HepG2 (cell line): ENCODE measurements around the gene SLU7. TPM values are rescaled to one million over a fixed set of nuclear protein-coding genes. Genes with fewer than 3 reads are reported as not detected.

Source experiments
- BHLHE40 ChIP-seq: IDR thresholded peaks from 2 replicates; pipeline ENCODE4 v1.6.1; 2011; ENCODE audit warnings: low read length, improper control_type of control experiment
- BRD4 ChIP-seq: sonication (generic); formaldehyde crosslinking; IDR thresholded peaks from 2 replicates; pipeline ENCODE4 v1.4.0; 2020; ENCODE audit warnings: missing genetic modification reagents
- GATAD2A ChIP-seq: IDR thresholded peaks from 2 replicates; pipeline ENCODE4 v1.6.1; 2016
- KDM4B ChIP-seq: sonication (generic); formaldehyde crosslinking; IDR thresholded peaks from 2 replicates; pipeline ENCODE4 v1.4.0; 2020; ENCODE audit warnings: missing genetic modification reagents
- KDM6A ChIP-seq: IDR thresholded peaks from 2 replicates; pipeline ENCODE4 v1.6.1; 2016; ENCODE audit warnings: low read depth
- NCOA2 ChIP-seq: sonication (generic); formaldehyde crosslinking; IDR thresholded peaks from 2 replicates; pipeline ENCODE4 v1.8.0; 2022; ENCODE audit warnings: inconsistent platforms
- ONECUT2 ChIP-seq: sonication (generic); formaldehyde crosslinking; IDR thresholded peaks from 2 replicates; pipeline ENCODE4 v1.4.0; 2020; ENCODE audit warnings: missing genetic modification reagents
- PHF5A ChIP-seq: IDR thresholded peaks from one replicate; pipeline ENCODE4 v1.6.1; 2018; ENCODE audit warnings: low read depth, missing genetic modification reagents; ENCODE audit not compliant: unreplicated experiment
- POLR2AphosphoS5 ChIP-seq: IDR thresholded peaks from 2 replicates; pipeline ENCODE4 v1.6.1; 2012; ENCODE audit warnings: low read depth, low read length
- RAD51 ChIP-seq: fragments of 450-650 bp; IDR thresholded peaks from 2 replicates; pipeline ENCODE4 v1.6.1; 2016; ENCODE audit warnings: borderline replicate concordance
- REPIN1 ChIP-seq: sonication (generic); formaldehyde crosslinking; IDR thresholded peaks from 2 replicates; pipeline ENCODE4 v1.8.0; 2022; ENCODE audit warnings: missing genetic modification reagents, low read depth, mild to moderate bottlenecking, borderline replicate concordance
- SIX1 ChIP-seq: sonication (generic); formaldehyde crosslinking; IDR thresholded peaks from 2 replicates; pipeline ENCODE4 v1.4.0; 2020; ENCODE audit warnings: missing genetic modification reagents, borderline replicate concordance
- SOX5 ChIP-seq: IDR thresholded peaks from 2 replicates; pipeline ENCODE4 v1.6.1; 2016; ENCODE audit warnings: borderline replicate concordance
- TCF7 ChIP-seq: sonication (generic); IDR thresholded peaks from 2 replicates; pipeline ENCODE4 v1.6.1; 2016; ENCODE audit warnings: antibody characterized with exemption, low read depth
- TP53 ChIP-seq: sonication (generic); formaldehyde crosslinking; conservative IDR thresholded peaks from 2 replicates; pipeline ENCODE4 v1.4.0; 2020; ENCODE audit warnings: missing genetic modification reagents
- ZKSCAN1 ChIP-seq: fragments of 150-350 bp; IDR thresholded peaks from 2 replicates; pipeline ENCODE4 v1.6.1; 2014; ENCODE audit warnings: low read length
- ZNF329 ChIP-seq: sonication (generic); formaldehyde crosslinking; IDR thresholded peaks from 2 replicates; pipeline ENCODE4 v1.9.0; 2021; ENCODE audit warnings: low read depth, mild to moderate bottlenecking, missing genetic modification reagents
- ZNF34 ChIP-seq: sonication (generic); formaldehyde crosslinking; IDR thresholded peaks from 2 replicates; pipeline ENCODE4 v1.4.0; 2020; ENCODE audit warnings: mild to moderate bottlenecking, missing genetic modification reagents, borderline replicate concordance
- ZNF350 ChIP-seq: sonication (generic); formaldehyde crosslinking; IDR thresholded peaks from 2 replicates; pipeline ENCODE4 v1.4.0; 2020; ENCODE audit warnings: mild to moderate bottlenecking, low read depth, missing genetic modification reagents, borderline replicate concordance
- ZNF431 ChIP-seq: sonication (generic); formaldehyde crosslinking; IDR thresholded peaks from 2 replicates; pipeline ENCODE4 v1.9.0; 2022; ENCODE audit warnings: missing genetic modification reagents, low read depth, mild to moderate bottlenecking, borderline replicate concordance
- ZNF557 ChIP-seq: sonication (generic); formaldehyde crosslinking; IDR thresholded peaks from 2 replicates; pipeline ENCODE4 v1.4.0; 2020; ENCODE audit warnings: missing genetic modification reagents
- ZNF558 ChIP-seq: sonication (generic); formaldehyde crosslinking; IDR thresholded peaks from 2 replicates; pipeline ENCODE4 v1.9.0; 2022; ENCODE audit warnings: mild to moderate bottlenecking, missing genetic modification reagents, borderline replicate concordance
- ZNF616 ChIP-seq: sonication (generic); formaldehyde crosslinking; IDR thresholded peaks from 2 replicates; pipeline ENCODE4 v1.5.0; 2020; ENCODE audit warnings: low read depth, mild to moderate bottlenecking, missing genetic modification reagents
- ZNF777 ChIP-seq: sonication (generic); formaldehyde crosslinking; IDR thresholded peaks from 2 replicates; pipeline ENCODE4 v1.4.0; 2020; ENCODE audit warnings: missing genetic modification reagents
- ZNF780A ChIP-seq: sonication (generic); formaldehyde crosslinking; IDR thresholded peaks from 2 replicates; pipeline ENCODE4 v1.8.0; 2022; ENCODE audit warnings: mild to moderate bottlenecking, missing genetic modification reagents, moderate library complexity
- ZSCAN31 ChIP-seq: sonication (generic); formaldehyde crosslinking; IDR thresholded peaks from 2 replicates; pipeline ENCODE4 v1.5.0; 2020; ENCODE audit warnings: low read depth, mild to moderate bottlenecking, missing genetic modification reagents
- polyA plus RNA-seq, 8 experiments: library from polyadenylated mRNA; depleted of rRNA in 3 of 8; stranded (reverse) in 7 of 8; unstranded in 1 of 8; fragments of >200 nt; fragmentation: Illumina TruSeq in 4 of 8; extraction: Trizol in 4 of 8; gene quantifications; 2 replicates each; pipeline versions ENCODE4 v1.2.1 to v1.2.3, GENCODE V29; 2011 to 2016; ENCODE audit warnings: low read depth in 4 of 8, missing spikeins in 1 of 8, mixed read lengths in 1 of 8; ENCODE audit not compliant: insufficient read depth in 1 of 8
- total RNA-seq, 5 experiments: library from RNA; depleted of rRNA; stranded (reverse); fragments of >200 nt; fragmentation: Illumina TruSeq; extraction: Trizol; gene quantifications; 2 replicates each; pipeline ENCODE4 v1.2.3, GENCODE V29; 2016; ENCODE audit warnings: low read depth in 1 of 5
- TF ChIP-seq, protein P1 (sequence below): sonication (generic); formaldehyde crosslinking; IDR thresholded peaks from 2 replicates; pipeline ENCODE4 v1.8.1; 2023; ENCODE audit warnings: mild to moderate bottlenecking, moderate library complexity, missing genetic modification reagents
- TF ChIP-seq, protein P2 (sequence below): IDR thresholded peaks from 2 replicates; pipeline ENCODE4 v1.6.1; 2016; ENCODE audit warnings: missing biosample characterization, missing genetic modification reagents, low read depth
- TF ChIP-seq, protein P3 (sequence below): sonication (generic); formaldehyde crosslinking; IDR thresholded peaks from 2 replicates; pipeline ENCODE4 v1.9.0; 2021; ENCODE audit warnings: missing genetic modification reagents, borderline replicate concordance

Gene SLU7
- total and polyA plus RNA-seq, 2 of the 13 experiments (the other 11 are each of a cell fraction or from before 2014, with no cell fraction given) = 24.0 to 39.2 TPM

DNA sequence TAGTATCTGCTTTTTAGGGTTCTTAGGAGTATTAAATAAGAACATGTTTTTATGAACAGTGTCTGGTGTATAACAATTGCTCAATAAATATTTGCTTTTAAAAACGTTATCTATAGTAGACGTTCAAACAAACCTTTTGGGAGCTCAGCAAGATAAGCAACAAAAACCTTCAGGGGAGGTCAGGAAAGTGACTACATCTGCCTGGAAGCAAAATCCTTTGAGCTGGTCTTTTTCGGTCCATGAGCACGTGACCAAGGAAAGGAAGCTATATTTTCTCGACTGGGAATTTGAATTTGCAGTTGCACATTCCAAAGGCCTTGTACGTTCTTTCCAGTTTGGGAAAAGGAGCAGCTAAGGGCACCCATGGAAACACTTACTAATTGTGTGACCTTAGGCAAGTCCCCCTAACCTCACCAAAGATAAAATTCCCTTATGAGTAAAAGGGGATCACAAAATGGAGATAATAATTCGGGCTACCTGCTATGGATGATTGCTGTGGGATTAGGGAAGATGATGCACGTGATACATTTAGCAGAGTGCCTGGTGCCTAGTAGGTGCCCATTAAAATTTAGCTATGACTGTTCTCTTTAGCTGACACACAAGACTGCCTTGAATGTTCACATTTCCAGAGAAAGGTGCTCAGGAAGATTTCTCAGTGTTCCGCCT, 48.1 kb upstream of the SLU7 start (continued):
- peak; percentile 62 for TF ChIP-seq BHLHE40
- TF ChIP-seq ZNF431 = 0 out of 2 replicates have a peak, but pooled peaks have one; percentile 18
- no peak for TF ChIP-seq POLR2AphosphoS5
- no peak for TF ChIP-seq ZNF350
- peak; percentile 79 for TF ChIP-seq NCOA2
- TF ChIP-seq ZNF616 = no peak
- TF ChIP-seq, protein P1, sequence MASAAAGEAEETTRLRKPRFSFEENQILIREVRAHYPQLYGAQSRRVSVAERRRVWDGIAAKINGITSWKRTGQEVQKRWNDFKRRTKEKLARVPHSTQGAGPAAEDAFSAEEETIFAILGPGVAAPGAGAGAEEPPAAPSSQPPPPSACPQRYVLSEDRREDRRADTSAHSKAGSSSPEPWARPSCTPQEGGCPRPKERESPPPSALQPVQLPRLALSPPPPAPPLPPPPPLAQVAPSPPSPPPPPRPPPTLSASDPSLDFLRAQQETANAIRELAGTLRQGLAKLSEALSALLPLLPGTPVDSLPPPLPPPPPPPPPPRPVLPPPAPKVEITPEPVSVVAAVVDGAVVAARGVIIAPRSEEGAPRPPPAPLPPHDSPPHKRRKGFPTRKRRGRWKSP (CRISPR knock-in tag) = no peak
- TF ChIP-seq ZNF329 = no peak; the same call in 1 of the 2 replicates
- TF ChIP-seq ONECUT2 (CRISPR knock-in tag) = no peak
- no peak; the same call in 1 of the 2 replicates for TF ChIP-seq GATAD2A (CRISPR knock-in tag)
- TF ChIP-seq ZNF558 (CRISPR knock-in tag) = 0 out of 2 replicates have a peak, but pooled peaks have one; percentile 9
- TF ChIP-seq, protein P2, sequence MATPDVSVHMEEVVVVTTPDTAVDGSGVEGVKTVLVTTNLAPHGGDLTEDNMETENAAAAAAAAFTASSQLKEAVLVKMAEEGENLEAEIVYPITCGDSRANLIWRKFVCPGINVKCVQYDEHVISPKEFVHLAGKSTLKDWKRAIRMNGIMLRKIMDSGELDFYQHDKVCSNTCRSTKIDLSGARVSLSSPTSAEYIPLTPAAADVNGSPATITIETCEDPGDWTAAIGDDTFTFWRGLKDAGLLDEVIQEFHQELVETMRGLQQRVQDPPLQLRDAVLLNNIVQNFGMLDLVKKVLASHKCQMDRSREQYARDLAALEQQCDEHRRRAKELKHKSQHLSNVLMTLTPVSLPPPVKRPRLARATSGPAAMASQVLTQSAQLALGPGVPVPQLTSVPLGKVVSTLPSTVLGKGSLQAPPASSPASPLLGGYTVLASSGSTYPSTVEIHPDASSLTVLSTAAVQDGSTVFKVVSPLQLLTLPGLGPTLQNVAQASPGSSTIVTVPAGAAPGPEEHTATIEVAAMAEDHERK (CRISPR knock-in tag) = no peak
- no peak for TF ChIP-seq PHF5A
- peak; percentile 64; the same call in 1 of the 2 replicates for TF ChIP-seq RAD51
- no peak for TF ChIP-seq REPIN1 (CRISPR knock-in tag)
- TF ChIP-seq SIX1 = peak; percentile 54; the same call in 1 of the 2 replicates
- TF ChIP-seq TCF7 = peak; percentile 70
- TF ChIP-seq ZNF780A = 0 out of 2 replicates have a peak, but pooled peaks have one; percentile 12
- TF ChIP-seq ZNF34 (CRISPR knock-in tag) = no peak
- no peak for TF ChIP-seq ZNF557 (CRISPR knock-in tag)
- peak; percentile 81; the same call in 1 of the 2 replicates for TF ChIP-seq SOX5 (CRISPR knock-in tag)
- TF ChIP-seq KDM4B (CRISPR knock-in tag) = no peak
- no peak for TF ChIP-seq ZNF777 (CRISPR knock-in tag)
- peak; percentile 47; the same call in 1 of the 2 replicates for TF ChIP-seq ZKSCAN1
- no peak for TF ChIP-seq BRD4 (CRISPR knock-in tag)
- TF ChIP-seq, protein P3, sequence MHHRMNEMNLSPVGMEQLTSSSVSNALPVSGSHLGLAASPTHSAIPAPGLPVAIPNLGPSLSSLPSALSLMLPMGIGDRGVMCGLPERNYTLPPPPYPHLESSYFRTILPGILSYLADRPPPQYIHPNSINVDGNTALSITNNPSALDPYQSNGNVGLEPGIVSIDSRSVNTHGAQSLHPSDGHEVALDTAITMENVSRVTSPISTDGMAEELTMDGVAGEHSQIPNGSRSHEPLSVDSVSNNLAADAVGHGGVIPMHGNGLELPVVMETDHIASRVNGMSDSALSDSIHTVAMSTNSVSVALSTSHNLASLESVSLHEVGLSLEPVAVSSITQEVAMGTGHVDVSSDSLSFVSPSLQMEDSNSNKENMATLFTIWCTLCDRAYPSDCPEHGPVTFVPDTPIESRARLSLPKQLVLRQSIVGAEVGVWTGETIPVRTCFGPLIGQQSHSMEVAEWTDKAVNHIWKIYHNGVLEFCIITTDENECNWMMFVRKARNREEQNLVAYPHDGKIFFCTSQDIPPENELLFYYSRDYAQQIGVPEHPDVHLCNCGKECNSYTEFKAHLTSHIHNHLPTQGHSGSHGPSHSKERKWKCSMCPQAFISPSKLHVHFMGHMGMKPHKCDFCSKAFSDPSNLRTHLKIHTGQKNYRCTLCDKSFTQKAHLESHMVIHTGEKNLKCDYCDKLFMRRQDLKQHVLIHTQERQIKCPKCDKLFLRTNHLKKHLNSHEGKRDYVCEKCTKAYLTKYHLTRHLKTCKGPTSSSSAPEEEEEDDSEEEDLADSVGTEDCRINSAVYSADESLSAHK (CRISPR knock-in tag) = no peak
- no peak for TF ChIP-seq TP53
- TF ChIP-seq ZSCAN31 (CRISPR knock-in tag) = no peak
- no peak for TF ChIP-seq KDM6A (CRISPR knock-in tag)
